Activated CD4-positive, CD25-positive, alpha-beta regulatory T cell treated with anti-CD3 and anti-CD28 coated beads, Interleukin-2, amount 50 U/mL, for 24 hours (primary cell): Measurements from ENCODE around the gene CCDC7.
"Not testable (repeated sequence)": the region's sequence is repeated elsewhere in the genome, so short reads cannot be mapped to it uniquely, and the experiment has no call there.

Experiments used
- ATAC-seq, 2 donors: fragments of 150-1000 bp; cut with Tn5 transposase; one replicate each; pipeline ENCODE4 v1.10.0; 2021; ENCODE audit warnings: mild to moderate bottlenecking in 1 of 2, moderate library complexity in 1 of 2

The CCDC7 gene

DNA sequence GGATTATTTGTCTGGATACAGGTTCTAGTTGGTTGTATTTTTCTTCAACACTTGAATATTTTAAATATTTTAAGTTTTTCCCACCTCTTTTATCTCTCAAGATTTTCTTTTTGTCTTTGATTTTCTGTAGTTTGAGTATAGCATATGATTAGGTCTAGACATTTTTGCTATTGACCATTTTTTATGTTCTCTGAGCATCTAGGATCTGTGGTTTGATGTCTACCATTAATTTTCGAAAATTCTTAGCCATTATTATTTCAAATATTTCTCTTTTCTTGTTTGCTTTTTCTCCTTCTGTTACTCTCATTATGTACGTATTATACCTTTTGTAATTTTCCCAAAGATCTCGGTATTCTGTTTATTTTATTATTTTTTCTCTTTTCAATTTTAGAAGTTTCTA is 293.0 kb downstream of the CCDC7 start:
- ATAC-seq, result no peak

DNA sequence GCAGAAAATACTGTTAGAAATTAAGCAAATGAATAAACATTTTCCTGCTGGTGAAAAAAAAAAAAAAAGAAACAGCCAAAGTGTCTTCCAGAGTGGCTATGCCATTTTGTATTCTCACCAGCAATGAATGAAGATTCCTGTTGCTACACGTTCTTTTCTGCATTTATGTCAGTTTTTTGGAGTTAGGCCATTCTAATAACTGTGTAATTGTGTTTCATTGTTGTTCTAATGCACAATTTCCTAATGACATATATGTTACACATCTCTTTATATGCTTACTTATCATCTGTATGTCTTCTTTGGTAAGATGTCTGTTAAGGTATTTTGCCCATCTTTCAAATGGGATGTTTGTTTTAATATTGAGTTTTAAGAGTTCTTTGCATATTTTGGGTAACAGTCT is 298.4 kb downstream of the CCDC7 start:
- ATAC-seq, result no peak

DNA sequence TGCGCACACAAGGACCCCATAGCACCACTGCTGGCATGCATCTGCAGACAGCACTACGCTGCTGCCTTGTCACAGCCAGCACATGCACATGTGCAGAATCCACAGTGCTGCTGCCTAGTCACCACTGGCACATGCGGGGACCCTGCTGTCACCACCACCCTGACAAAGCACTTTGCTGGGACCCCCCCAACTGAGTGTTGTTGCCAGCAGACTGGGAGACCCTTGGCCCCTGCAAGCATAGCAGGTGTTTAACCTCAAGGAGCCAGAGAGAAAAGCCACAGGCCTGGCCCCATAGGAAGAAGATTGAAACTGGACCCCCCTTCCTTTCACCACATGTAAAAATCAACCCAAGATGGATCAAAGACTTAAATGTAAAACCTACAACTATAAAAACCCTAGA is 300.9 kb downstream of the CCDC7 start:
- no peak for ATAC-seq

DNA sequence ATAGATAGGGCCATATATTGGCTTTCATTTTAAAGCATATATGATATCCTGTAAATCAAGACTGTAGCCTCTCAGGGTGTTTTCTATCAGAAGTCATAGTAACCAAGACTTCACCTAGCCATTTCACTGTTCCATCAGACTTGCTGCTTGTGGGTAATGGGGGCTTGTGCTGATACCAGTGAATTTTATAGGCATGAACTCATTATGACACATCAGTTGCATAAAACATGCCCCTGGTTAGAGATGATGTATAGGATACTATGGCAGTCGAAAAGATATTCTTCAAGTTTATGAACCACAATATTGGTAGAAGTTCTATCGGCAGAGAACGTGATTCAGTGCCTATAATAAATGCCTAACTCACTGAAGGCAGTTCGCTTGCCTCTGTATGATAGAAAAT is 305.6 kb downstream of the CCDC7 start:
- no peak for ATAC-seq

DNA sequence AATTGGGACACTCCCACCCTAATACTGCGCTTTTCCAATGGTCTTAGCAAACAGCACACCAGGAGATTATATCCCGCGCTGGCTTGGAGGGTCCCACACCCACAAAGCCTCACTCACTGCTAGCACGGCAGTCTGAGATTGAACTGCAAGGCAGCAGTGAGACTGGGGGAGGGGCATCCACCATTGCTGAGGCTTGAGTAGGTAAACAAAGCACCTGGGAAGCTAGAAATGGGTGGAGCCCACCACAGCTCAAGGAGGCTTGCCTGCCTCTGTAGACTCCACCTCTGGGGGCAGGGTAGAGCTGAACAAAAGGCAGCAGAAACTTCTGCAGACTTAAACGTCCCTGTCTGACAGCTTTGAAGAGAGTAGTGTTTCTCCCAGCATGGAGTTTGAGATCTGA is 309.0 kb downstream of the CCDC7 start:
- not testable (repeated sequence) for ATAC-seq

DNA sequence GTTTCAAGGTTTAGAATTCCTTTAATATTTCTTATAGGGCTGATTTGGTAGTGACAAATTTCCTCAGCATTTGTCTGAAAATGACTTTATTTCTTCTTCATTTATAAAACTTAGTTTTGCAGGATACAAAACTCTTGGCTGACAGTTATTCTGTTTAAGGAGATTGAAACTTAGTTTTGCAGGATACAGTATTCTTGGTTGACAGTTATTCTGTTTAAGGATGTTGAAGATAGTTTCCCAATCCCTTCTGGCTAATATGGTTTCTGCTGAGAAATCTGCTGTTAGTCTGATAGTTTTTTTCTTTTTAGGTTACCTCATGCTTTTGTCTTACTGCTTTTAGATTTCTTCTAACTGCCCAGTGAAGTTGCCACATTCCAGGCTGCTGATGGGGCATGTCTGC is 325.3 kb downstream of the CCDC7 start:
- no peak for ATAC-seq

DNA sequence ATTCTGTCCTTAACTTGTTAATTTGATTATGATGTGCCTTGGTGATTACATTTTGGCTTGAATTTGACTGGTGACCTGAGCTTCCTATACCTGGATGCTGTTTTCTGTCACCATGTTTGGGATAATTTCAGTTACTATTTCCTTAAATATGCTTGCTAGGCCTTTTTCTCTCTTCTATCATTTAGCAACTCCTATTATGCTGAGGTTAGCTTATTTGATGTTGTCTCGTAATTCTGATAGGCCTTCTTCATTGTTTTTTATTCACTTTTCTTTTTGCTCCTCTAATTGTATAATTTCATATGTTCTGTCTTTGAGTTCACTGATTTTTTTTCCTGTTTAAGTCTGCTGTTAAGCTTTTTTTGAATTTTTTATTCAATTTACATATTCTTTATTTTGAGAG is 327.2 kb downstream of the CCDC7 start:
- no peak for ATAC-seq

DNA sequence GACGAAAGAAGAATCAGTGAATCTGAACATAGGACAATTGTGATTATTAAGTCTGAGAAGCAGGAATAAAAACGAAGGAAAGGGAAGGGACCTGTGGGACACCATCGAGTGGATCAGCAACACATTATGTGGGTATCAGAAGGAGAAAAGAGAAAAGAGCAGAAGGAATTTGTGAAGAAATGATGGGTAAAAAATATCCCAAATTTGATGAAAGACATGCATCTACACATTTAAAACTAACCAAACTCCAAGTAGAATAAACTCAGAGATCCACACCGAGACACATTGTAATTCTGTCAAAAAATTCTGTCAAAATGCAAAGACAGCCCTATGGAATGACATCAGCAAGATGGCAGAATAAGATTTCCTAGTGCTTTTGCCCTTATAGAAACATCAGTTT is 341.0 kb downstream of the CCDC7 start:
- ATAC-seq, result no peak

DNA sequence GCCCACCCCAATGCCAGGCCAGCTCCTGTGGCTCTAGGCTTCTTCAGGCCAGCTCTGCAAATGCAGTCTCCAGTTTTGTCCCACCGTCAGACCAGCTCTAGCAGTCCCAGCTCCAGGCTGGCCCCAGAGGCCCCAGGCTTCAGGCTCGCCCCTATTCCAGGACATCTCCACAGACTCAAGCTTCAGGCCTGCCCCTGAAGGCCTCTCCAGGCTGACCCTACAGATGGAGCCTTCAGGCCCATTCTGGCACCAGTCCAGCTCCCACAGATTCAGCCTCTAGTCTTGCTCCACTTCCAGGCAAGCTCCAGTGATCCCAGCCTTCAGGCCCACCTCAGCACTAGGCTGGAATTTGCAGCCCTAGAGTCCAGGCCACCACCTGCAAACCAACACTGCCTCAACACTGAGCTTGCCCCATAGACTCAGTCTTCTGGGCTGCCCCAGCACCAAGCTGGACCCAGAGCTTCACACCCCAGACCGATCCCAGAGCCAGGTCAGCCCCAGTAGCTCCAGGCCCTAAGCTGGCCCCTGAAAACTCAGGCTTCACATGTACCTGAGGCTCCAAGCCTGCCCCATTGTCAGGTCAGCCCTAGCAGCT is 341.8 kb downstream of the CCDC7 start:
- ATAC-seq, result no peak

DNA sequence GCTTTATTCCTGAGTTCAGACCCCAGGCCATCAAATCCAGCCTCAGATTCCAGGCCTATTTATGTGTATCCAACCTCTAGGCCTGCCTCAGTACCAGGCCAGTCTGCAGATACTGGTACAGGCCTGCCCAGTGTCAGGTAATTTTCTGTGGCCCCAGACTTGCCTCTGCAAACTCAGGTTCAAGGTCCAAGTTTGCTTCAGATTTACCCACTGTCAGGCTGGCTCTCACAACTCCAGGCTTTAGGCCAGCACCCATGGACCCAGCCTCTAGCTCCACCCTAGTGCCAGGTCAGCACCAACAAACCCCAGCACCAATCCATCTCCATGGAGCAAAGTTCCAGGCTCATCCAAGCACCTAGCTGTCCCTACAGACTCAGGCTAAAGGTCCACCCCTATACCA is 342.4 kb downstream of the CCDC7 start:
- ATAC-seq, result no peak

DNA sequence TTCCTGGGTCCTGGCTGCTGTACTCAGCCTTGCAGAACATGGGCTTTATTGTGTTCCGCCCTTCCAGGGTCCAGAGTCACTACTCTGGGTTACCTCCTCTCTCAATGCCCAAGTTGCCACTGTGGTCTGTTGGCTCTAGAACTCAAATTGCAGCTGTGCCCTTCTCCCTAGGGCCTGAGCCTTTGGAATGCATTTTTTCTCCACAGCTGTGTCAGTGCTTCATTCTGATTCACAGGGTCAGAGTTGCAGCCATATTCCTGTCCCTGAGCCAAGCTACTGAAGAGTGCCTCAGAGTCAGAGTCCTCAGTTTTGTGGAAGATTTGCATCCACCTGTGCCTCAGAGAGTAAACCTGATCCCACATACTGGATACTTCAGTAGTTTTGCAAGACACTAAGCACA is 344.5 kb downstream of the CCDC7 start:
- ATAC-seq, result no peak

DNA sequence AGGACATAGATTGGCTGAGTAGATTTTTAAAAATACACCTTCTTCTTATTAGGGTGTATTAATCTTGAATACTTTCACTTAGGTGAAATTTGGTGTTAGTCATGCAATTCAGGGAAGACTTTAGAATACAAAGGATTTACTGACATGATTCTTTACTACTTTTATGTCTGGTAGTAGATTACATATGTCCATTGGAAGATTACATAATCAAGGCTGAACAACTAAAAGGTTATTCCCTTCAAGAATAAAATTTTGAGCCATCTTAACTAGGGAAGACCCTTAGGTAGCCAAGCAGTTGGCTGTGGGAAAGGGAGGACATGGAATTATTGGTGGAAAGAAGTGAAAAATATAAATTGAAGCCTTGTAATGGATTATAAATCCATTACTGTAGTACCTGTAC is 347.1 kb downstream of the CCDC7 start:
- ATAC-seq, result no peak

DNA sequence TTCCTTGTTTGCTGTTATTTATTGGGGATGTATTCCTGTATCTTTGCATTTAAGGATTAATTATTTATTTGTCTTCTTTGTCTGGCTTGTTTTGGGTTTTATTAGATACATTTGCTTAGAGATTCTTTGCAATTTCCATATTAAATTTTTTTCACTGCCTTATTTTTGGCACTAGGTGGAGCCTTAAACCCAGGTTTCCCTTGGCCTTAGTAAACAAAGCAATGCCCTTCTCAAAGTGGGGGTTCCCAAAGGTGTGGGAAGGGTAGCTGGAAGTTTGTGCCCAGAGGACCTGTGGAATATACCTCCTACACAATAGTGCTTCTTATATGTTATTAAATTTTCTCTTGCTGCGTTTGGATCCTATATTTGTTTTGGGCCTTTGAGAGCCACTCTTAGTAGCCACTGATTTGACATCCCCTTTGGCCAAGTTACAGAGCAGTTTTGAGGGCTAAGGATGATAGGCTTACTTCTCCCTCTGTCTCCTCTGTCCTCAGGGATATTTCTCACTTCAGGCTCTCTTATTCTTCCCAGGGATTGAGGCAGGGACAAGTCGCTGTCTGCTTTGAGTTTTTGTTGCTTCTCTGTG is 349.8 kb downstream of the CCDC7 start:
- no peak for ATAC-seq

DNA sequence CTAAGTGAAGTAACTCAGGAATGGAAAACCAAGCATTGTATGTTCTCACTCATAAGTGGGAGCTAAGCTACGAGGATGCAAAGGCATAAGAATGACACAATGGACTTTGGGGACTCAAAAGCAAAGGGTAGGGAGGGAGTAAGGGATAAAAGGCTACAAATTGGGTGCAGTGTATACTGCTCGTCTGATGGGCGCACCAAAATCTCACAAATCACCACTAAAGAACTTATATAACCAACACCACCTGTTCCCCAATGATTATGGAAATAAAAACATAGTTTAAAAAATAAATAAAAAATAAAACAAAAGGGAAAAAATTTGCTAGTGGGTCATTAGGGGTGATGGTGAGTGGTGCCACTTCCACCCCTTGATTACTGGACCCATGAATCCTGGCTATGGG is 351.5 kb downstream of the CCDC7 start:
- ATAC-seq, result not testable (repeated sequence)

DNA sequence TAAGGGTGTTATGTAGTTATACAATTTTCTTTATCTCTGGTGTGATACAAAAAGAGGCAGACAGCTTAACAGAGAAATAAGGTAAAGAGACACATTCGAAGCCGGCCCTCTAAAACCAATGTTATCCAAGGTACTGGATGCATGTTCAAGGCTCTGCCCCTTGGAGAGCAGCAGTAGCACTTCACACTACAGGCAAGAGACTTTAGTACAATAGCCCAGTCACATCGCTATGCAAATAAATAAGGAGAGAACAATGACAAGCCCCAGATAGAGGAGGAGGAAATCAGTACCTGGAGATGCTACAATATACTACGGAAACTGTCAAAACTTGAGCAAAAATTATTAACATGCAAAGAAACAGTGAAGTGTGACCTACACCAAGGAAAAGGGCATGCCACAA is 401.0 kb downstream of the CCDC7 start:
- ATAC-seq, result no peak

DNA sequence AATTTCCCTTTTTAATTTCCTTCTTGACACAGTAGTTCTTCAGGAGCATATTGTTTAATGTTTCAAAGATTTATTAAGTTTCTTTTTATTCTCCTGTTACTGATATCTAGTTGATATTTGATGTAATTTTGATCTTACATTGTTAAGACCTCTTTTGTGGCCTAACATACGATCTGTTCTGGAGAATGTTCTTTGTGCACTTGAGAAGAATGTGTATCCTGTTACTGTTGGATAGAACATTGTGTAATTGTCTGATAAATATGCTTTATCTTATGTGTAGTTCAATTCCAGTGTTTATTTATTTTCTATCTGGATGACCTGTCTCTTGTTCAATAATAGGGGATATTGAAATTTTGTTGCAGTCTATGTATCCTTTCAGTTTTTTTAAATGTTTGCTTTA is 405.4 kb downstream of the CCDC7 start:
- ATAC-seq, result no peak

DNA sequence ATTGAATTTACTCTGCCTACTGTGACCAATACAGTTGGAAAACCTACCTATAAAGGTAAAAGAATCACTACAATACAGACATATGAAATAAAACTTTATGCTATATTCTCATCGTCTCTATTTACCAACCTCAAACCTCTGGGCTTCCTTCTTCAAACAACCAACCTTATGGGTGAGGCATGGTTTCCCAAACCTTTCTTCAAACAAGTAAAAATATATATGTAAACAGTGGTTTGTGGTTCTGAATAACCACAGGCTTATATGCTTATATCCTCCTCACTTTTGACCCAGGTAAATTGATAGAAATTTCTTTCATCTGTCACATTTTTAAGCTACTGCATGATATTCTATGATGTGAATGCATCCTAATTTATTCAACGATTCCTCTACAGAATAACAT is 408.5 kb downstream of the CCDC7 start:
- ATAC-seq, result no peak

DNA sequence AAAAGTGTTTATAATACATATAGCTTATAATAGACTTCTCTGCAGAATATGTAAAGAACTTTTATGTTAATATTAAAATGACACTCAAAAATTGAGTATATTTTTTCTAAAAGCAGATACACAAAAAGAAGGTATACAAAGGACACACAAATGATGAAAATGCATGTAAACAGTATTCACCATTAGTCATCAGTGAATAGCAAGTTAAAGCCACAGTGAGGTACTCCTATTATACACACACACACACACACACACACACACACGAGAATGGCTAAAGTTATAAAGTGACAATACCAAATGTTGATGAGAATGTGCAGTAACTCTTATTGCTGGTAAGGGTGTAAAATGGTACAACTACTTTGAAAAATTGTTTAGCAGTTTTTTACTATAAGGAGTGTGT is 419.2 kb downstream of the CCDC7 start:
- ATAC-seq, result no peak

DNA sequence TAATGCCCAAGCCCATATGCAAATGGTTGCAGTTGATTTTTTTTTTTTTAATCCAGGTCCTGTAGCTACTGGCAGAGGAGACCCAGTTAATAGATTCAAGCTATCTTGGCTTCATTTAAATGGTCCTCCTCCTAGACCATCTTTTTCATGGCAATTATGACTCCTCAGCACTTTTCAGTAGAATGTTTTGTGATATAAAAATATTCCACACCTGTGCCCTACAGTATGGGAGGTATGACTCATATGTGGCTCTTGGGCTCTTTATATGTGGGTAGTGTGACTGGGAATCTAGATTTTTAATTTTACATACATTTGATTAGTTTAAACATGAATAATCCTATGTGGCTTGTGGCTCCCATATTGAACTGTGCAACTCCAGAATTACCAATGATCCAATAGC is 432.0 kb downstream of the CCDC7 start:
- no peak for ATAC-seq

DNA sequence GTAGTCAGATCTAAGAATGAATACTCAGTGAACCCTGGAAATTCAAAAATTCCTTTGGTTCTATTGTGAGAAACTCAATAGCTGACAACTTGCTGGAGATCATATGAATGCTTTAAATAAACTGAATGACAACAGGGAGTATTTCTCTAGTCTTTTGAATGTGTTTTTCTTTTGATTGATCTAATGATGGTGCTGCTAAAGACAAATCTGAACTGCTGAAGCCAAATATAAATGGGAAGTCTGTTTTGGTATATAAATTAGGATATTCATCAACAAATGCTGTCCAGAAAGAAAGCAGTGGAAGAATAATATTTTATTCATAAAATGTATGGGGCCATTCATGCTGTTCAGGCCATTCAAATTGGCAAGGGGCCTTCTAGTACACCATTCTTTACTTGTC is 432.7 kb downstream of the CCDC7 start:
- no peak for ATAC-seq

DNA sequence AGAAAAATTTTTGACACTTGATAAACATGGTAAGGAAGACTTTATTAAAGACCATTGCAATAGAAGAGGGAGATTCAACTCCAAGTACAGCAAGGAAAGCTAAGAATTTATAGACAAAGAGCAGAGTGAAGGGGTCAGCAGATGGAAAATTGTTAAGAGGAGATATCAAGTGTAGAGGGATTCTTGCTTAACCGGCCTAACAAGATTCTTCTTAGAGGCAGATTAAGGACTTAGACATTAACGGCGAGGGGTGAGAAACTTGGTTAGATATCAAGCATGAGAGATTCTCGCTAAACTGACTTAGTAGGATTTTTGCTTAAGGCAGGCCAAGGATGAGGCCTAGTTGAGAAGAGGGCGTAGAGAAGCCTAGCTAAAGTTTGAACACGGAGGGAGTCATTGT is 436.1 kb downstream of the CCDC7 start:
- no peak for ATAC-seq

DNA sequence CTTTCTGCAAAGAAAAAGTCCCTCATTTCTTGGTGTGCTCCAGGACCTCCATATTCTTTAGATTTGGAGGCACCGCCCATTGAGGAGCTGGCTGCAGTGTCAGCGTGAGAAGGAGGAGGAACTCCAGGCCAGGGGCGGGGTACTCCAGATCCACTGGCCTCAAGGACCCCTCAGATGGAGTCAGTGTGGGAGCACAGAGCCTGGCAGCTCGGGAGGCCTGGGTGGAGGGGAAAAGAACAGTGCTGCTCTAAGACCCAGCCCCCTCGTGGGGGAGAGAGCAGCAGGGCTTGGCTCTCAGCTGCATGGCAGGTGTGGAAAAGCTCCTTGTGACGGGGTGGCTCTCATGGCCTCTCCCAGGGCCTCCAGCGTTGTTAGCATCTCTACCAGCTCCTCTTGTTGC is 441.5 kb downstream of the CCDC7 start:
- ATAC-seq, result no peak

DNA sequence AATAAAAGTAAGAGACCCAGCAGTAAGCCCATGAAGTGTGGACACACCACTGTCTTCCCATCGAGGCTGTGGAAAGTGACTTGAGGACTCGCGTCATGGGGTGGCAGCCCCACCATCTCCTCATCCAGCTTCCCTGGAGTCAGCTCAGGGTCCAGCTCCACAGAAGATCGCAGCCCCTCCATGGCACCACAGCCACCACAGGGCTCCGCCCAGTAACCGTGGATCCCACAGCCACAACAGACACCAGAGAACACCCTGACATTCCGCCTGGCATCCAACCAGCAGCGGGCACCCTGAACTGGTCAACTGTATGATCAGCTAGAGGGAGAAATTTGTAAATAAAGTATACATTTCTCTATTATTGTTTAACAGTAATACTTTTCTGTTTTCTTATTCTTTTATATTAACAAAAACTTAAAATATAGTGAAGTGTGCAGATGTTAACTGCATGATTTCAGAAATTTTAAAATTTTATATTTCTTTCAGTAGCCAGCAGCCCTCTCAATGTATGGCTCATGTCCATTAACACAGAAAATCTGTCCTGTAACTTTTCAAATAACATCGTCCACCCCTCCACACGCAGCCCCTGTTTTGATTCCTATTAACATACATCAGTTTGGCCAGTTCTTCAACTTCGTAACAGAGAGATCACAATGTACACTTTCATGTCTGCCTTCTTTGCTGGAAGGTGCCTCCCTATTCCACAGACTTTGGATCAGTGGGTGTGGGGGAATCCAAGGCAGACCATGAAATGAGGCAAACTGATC is 442.4 kb downstream of the CCDC7 start:
- ATAC-seq, result no peak

DNA sequence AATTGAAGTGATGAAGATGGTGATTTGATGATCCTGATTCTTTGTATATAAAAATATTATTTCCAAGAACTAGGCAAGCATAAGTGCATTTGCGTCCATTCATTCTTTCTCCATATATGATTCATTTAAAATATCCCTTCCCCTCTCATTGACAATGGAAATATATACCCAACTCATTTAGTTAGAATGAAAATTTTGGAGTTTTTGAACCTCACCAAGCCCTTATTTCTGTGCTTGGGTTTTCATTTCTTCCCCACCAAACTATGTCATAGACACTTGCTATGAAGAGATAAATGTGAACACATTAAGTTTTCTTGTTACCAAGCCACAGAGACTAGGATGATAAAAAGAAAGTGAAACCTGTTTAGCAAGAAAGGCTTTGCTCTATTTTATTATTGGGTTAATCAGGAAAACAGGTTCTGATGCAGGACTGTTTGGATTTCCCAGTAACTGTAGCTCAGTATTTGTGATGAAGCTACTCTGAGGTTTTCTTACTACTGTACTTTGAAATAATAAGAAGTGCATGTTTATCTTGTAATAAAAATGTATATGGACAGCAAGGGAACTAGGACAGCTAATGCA is 443.8 kb downstream of the CCDC7 start:
- no peak for ATAC-seq
